Stimulated activated CD8-positive, alpha-beta memory T cell treated with anti-CD3 and anti-CD28 coated beads, Interleukin-2, amount 100 ng/mL, for 48 hours (primary cell): ENCODE measurements around the gene DHRS7B.
"Not testable (repeated sequence)": the region's sequence is repeated elsewhere in the genome, so short reads cannot be mapped to it uniquely, and the experiment has no call there.

Source experiments
- DNase-seq, 2 donors: peaks; one replicate each; pipeline ENCODE4 v3.0.0-alpha.2; 2020; ENCODE audit warnings: low read depth in 2 of 2

DHRS7B gene

DNA sequence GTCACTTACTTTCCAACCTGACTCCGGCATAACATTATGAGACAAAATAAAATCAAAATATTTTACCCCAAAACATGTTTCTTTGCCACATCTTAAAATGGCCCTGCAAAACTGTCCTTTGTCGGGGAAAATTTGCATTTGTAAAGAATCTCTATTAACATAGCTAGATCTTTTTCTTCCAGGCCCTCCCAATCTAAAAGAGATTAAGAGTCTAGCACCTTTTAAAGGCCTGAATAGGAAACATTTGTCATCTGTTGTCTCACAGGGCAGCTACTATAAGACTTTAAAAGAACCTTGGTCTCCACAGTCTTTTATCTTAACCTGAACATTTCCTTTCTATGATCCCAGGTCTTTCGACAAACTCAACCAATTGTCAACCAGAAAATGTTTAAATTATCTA is 18.1 kb upstream of the DHRS7B start:
- no peak for DNase-seq

DNA sequence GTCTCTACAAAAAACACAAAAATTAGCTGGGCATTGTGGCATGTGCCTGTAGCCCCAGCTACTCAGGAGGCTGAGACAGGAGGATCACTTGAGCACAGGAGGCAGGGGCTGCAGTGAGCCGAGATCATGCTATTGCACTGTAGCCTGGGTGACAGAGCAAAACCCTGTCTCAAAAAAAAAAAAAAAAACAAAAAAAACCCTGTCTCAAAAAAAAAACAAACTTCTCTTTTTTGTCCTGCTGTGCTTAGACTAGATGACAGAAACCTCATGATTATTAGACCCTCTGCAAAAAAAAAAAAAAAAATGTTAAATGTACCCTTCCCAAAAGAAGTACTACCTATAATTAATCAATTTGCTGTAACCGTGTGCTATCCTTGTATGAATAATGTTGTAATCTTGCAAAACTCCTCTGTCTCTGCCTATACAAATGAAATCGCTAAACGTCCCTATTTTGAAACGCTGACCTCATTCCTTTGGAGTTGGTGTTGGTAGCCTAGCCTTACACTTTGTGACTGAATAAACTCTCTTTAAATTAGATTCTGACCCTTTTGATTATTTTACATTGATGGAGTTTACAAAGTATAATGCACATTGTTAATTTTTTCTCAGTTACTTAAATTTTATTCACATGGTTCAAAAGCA is 13.6 kb upstream of the DHRS7B start:
- no peak for DNase-seq

DNA sequence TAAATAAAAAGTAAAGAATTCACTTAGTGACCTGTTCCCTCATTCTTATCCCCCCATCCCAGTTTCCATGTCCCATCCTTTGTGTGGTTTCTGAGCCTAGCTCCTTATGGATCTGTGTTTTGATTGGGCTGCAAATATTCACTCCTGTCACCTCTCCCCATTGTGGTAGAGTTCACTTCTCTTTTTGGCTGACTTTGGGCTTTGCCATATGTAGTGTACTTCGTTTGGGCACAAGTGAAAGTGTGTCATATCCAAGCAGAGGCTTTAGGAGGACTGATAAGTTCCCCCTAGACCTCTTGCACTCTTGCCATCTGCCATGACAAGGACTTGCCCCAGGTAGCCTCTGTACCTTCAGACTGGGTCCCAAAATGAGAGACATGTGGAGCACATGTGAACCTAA is 13.0 kb upstream of the DHRS7B start:
- no peak for DNase-seq

DNA sequence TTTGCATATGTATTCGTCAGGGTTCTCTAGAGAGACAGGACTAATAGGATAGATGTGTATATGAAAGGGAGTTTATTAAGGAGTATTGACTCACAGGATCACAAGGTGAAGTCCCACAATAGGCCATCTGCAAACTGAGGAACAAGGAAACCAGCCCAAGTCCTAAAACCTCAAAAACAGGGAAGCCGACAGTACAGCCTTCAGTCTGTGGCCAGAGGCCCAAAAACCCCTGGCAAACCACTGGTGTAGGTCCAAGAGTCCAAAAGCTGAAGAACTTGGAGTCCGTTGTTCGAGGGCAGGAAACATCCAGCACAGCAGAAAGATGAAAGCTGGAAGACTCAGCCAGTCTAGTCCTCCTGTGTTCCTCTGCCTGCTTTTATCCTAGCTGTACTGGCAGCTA is 12.0 kb upstream of the DHRS7B start:
- DNase-seq = not testable (repeated sequence)

DNA sequence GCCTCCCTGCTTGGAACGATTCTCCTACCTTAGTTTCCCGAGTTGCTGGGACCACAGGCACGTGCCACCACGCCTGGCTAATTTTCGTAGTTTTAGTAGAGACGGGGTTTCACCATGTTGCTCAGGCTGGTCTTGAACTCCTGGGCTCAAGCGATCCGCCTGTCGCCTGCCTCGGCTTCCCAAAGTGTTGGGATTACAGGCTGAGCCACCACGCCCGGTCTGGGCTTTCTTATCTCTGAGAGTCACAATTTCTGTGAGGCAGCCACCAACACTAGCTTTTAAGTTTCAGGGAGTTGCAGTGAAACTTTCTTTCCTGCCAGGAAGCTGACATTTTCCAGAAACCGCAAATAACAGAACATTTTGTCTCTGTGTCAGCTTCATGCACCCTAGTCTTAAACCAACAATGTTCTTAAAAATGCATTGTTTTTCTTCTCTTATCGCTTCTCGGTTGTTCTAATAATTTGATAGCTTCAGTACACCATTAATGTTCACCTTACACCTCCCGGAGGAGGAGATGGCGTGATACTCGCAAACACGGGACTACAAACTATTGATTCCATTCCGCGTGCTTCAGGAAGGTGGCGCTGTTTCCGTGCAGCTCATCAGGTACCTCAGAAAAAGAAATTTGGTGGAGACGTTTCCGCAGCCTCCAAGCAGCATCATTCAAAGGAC is 7.4 kb upstream of the DHRS7B start:
- peak; percentile 36 to 40 for DNase-seq

DNA sequence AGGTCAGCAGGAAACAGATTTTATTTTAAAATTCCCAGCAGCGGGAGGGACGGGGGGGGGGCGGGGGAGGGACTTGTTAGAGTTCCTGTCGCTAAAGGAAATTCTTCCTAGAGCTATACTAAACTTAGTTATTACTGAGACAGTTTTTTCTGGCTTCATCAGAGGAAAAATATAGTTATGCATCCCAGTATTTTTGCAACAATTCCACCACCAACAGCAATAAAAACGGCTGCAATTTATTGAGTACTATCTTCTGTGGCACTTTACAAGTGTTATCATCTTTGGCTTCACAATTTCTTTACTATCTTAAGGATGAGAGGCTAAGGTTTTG is 6.9 kb upstream of the DHRS7B start:
- no peak for DNase-seq

DNA sequence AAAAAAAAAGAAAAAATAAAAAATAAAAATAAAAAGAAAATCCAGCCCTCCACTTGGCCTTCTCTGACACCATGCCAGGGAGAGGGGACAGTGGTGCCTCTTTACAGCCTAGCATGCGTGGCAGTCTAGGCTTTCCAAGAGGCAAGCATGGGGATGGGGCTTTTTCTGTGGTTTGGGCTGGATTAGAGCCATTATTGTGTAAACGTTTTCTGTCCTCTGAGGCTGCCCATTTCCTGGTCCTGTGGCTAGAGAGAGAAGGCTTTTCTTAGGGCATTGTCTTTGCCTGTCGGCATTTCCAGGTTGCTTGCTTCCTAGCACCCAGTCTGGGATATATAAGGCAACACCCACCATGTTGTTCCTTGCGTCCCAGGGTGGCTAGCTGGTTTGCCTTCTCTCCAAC is 2.7 kb upstream of the DHRS7B start:
- no peak for DNase-seq

DNA sequence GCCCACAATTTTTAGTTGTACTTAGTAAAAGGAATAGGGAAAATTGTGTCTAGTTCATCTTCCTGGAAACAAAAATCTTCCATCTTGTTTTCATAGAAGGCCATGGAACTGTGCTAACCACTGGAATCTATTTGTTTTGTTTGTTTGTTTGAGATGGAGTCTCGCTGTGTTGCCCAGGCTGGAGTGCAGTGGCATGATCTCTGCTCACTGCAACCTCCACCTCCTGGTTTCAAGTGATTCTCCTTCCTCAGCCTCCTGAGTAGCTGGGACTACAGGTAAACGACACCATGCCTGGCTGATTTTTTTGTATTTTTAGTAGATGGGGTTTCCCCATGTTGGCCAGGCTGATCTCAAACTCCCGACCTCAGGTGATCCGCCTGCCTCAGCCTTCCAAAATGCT is 2.2 kb upstream of the DHRS7B start:
- DNase-seq = not testable (repeated sequence)

DNA sequence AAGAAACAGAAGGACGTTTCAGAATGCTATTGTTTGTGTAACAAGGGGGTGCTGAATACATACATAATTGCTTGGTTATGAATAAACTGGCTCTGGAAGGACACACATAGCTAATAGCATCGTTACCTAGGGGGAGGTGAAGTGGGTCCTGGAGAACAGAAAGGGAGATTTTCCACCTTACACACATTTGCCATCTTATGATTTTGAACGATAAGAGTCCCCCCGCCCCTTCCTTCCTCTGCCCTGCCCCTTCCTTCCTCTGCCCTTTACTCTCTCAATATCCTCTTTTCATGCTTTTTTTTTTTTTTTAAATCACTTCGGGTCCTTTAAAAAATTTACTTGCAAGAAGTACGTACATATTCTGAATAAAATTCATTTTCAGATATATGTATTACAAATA is 902 bp upstream of the DHRS7B start:
- DNase-seq = peak in 1 of 2 donors; percentile 14

DNA sequence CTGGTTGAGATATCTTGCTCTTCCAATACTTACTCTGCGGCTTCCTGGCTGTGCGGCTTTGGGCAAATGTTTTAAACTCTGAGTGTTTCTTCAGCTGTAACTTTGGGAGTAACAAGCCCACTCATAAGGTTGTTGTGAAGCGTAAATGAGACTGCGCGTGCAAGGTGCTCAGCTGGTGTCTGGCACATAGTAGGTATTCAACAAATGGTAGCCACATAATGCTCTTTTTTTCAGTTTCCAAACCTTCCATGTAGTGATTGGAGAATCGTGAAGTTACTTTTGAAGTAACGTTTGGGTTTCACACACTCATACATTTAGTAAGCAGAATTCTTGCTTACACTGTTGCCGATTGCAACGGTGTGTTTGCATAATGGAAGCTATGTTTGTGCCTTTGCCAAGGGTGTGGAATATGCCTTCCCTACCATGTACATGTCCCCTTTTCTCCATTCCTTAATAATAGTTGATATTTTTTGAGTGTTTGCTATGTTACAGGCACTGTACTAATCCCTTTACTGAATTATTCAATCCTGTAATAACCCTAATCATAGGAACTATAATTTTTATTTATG is 829 bp downstream of the DHRS7B start:
- no peak for DNase-seq

DNA sequence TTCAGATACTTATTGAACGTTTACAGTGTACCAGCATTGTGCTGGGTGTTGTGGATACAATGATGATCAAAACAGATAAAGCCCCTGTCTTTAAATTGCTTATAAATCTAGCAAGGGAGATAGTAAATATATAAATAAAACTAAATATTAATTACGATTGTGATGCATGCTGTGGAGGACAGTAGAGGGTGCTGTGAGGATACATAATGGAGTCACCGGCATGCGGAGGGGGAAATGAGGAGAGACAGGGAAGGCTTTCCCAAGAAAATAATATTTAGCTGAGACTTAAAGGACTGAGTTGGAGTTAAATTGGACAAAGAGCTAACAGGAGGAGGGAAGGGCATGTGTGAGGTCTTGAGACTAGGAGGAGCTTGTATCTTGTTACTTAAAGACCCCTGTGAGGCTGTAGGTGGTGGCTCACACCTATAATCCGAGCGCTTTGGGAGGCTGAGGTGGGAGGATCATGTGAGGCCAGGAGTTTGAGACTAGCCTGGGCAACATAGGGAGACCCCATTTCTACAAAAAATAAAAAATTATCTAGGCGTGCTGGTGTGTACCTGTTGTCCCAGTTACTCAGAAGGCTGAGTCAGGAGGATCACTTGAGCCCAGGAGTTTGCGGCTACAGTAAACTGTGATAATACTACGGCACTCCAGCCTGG is 2.4 kb downstream of the DHRS7B start:
- DNase-seq = no peak

DNA sequence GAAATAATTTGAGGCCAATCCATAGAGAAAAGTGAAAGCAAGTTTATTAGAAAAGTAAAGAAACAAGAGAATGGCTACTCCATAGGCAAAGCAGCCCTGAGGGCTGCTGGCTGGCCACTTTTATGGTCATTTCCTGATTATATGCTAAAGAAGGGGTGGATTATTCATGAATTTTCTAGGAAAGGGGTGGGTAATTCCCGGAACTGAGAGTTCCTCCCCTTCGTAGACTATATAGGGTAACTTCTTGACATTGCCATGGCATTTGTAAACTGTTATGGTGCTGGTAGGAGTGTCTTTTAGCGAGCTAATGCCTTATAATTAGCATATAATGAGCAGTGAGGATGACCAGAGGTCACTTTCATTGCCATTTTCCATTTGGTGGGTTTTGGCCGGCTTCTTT is 4.4 kb downstream of the DHRS7B start:
- DNase-seq = no peak

DNA sequence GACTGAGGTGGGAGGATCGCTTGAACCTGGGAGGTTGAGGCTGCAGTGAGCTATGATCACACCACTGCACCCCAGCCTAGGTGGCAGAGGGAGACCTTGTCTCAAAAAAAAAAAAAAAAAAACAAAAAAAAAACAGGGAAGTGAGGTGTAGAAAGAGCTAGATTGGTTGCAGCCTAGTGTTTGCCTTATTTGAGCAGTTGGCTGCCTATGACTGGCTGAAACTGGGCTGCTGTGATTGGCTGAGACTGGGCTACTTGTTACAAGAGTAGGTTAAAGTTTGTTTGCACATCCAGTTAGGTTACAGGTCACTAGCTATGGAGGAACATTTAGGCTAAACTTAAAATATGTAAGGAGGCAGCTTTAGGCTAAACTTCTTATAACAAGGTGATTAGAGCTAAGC is 5.7 kb downstream of the DHRS7B start:
- no peak for DNase-seq

DNA sequence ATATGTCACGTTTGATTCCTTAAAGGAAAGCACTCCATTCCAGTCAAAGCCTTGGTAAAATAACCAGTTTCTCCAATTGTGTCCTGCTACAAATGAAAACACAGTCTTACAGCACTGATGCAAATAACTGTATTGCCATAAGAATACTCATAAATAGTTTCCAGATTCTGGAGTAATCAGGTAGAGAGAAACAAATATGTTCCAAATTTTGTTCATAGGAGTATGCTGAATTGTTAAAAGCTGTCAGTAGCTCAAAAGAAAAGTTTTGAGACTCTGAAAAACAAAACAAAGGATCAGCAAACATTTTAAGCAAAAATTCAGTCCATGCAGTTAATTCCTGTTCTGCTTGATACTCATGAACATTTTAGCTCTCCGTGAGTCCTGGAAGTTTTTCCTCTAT is 7.8 kb downstream of the DHRS7B start:
- DNase-seq = no peak

DNA sequence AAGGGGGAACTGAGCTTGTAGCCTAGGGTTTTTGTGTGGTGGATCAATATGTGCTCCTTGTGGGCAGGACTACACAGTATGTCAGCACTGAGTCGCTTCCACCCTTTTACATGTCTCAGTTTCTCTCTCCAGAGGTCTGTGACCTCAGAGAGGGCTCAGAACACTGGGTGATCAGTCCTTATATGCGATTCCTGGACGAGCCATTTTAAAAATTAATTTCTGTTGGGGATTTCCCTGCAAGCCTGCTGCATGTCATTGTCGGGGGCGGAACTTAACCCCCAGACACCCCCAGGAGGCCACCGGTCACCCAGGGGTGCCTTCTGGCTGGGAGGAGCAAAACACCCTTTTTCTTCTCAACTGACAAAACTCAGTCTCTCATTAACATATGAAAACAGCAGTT is 14.1 kb downstream of the DHRS7B start:
- no peak for DNase-seq

DNA sequence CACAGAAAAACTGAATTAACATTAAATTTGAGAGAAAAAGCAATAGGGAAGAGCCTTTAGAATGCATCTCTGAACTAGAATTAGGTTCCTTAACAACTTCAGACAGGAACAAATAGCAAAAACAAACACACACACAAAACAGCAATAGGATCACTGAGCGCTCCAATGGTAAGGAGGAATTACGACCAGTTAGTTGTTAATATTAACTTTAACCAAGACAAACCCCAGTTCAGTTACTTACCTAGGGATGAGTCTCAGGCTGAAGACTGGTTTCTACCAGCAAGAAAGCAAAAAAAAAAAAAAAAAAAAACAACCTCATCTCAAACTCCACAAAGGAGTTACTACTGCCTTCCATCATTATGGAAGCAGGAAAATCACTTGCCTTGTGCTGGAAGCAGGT is 14.6 kb downstream of the DHRS7B start:
- no peak for DNase-seq

DNA sequence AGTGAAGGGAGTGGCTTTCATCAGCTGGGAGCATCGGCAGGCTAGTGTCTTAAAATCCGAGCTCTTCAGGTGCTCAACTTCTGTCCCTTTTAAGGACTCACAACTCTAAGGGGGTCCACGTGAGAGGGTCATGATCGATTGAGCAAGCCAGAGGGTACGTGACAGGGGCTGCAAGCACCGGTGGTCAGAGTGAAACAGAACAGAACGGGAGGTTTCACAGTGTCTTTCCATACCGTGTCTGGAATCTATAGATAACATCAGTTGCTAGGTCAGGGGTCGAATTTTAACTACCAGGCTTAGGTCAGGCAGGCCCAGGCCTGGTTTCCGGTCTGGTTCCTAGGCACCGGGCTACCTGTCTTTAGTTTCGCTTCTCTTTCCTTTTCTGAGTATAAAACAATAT is 15.3 kb downstream of the DHRS7B start:
- not testable (repeated sequence) for DNase-seq

DNA sequence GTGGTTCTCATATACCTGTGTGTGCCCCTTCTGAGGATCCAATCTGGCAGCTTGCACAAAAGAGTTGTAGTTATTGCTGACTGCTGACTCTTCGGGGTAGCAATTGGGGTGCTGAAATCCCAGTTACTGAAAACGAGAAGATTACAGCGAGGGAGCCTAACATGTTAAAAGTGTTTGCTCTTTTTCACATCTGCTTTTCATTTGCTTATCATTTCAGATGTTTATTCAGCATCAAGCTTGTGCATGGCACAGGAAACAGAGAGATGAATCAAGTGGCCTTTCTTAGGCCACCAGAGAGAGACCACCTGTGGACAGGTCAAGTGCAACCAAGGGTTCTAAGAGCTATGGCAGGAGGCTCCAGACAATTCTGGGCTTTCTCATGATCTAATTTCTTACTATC is 16.9 kb downstream of the DHRS7B start:
- DNase-seq = no peak

DNA sequence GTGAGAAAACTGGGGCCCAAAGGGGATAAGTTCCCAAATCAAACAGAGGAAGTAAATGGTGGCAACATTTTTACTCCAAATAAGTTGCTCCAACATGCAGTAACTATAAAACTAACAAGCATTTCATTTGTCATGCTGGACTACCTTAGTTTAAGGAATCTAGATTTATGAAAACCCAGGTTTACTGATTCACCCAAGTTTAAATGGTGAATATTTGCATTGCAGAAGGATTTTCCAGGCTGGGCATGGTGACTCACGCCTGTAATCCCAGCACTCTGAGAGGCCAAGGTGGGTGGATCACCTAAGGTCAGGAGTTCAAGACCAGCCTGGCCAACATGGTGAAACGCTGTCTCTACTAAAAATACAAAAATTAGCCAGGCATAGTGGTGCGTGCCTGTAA is 17.5 kb downstream of the DHRS7B start:
- DNase-seq = not testable (repeated sequence)

DNA sequence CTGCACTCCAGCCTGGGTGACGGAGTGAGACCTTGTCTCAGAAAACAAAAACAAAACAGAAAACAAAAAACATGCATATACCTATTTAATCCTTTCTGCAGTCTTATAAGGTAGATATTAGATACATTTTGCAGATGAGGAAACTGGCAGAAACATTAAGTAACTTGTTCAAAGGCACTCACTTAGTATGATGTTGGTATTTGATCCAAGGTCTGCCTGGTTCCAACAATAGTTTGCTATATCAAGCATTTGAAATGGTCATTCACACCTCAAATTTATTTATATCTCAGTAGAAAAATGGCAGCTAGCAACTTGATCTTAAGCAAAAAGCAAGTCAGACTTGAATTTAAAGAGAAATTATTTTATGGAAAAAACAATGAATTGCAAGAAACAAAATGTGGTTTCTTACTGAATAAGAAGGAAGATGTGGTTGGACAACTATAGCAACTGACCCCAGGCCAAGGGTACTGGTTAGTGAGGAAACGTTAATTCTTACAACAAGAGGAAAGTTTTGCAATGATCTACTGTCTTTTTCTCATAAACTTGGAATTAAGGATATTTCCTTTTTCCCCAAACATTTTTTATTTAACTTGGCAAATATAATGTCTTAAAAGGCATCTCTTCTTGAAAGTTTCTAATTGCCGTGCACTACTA is 19.7 kb downstream of the DHRS7B start:
- DNase-seq = no peak

DNA sequence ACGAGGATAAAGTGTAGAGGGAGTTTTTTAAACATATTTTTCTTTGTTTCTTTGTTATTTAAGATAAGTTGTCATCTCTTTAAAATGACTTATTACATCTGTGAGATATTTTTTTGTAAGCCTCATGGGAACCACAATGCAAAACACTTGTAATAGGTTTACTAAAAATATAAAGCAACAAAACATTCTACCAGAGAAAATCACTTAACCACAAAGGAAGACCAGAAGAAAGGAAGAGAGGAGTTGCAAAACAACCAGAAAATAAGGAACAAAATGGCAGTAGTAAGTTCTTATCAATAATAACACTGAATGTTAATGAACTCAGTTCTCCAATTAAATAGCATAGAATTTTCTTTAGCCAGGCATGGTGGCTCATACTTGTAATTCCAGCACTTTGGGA is 22.9 kb downstream of the DHRS7B start:
- no peak for DNase-seq

DNA sequence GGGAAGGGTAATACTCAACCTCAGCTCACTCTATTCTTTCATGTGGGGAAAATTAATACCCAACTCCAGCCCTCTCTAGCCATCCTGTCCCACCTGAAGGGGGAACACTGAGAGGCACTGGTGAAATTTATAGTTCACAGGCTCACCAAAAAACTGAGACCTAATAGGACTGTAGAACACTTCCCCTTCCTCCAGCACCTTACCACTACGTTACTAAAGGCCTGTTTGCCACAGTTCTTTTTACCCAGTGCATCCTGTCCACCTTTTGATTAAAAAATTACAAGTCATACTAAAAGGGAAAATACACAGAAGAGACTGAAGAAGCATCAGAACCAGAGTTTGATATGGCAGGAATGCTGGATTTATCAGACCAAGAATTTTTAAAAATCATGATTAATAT is 26.0 kb downstream of the DHRS7B start:
- DNase-seq = no peak
